BJ (cell line): ENCODE results near the gene POU2F1. TPM values are rescaled to one million over a fixed set of nuclear protein-coding genes. Genes with fewer than 3 reads are reported as not detected.
"Not testable (repeated sequence)": the region's sequence is repeated elsewhere in the genome, so short reads cannot be mapped to it uniquely, and the experiment has no call there.

Experiments
- CTCF ChIA-PET: fragments of 350-600 bp; formaldehyde crosslinking; extraction: SDS; loops from one replicate; lab custom pipeline; 2021; ENCODE audit warnings: antibody characterized with exemption, inconsistent platforms; lab: Yijun Ruan, JAX
- POLR2A ChIA-PET: fragments of 300-600 bp; sonication (Branson Sonifier 250); formaldehyde crosslinking; extraction: SDS; loops from one replicate; lab custom pipeline; 2021; ENCODE audit warnings: antibody characterized with exemption; lab: Charles Lee
- DNase-seq: peaks from one replicate; pipeline ENCODE4 v3.0.0-alpha.2; 2011; ENCODE audit warnings: low read depth
- H3K27me3 ChIP-seq: 2 replicates; pipeline ENCODE4 v1.6.0; 2011; ENCODE audit warnings: low read length; ENCODE audit not compliant: control insufficient read depth, insufficient read depth
- H3K36me3 ChIP-seq: 2 replicates; pipeline ENCODE4 v1.5.1; 2011; ENCODE audit warnings: low read length; ENCODE audit not compliant: control insufficient read depth, insufficient read depth
- H3K4me3 ChIP-seq: 2 replicates; pipeline ENCODE4 v1.5.1; 2011; ENCODE audit warnings: low read depth, mild to moderate bottlenecking, control low read depth, low read length
- CTCF ChIP-seq: IDR thresholded peaks from 2 replicates; pipeline ENCODE4 v1.5.1; 2011; ENCODE audit warnings: low read depth, mild to moderate bottlenecking, control low read depth, inconsistent platforms, low read length, moderate library complexity; ENCODE audit not compliant: insufficient read depth
- polyA plus RNA-seq: library from polyadenylated mRNA; depleted of rRNA; stranded (reverse); fragments of >200 nt; gene quantifications from 2 replicates; pipeline ENCODE4 v1.2.3, GENCODE V29; 2011

The POU2F1 gene
- polyA plus RNA-seq, 1 experiment, result 4.6 TPM

- no peaks in the 10 kb centered on the region for H3K36me3 ChIP-seq
- no peak overlapping the region for H3K4me3 ChIP-seq
- H3K27me3 ChIP-seq, result no peaks in the 10 kb centered on the region
- POLR2A ChIA-PET, result no interaction called here
- CTCF ChIA-PET, result no interaction called here
- TF ChIP-seq CTCF, result no peak
- no peak for DNase-seq
These were observed 90.0 kb downstream of the POU2F1 start for GRCh38 chr1:167310732-167311131.

- ChIA-PET CTCF (no interaction called here), POLR2A (no interaction called here)
- Histone ChIP-seq H3K36me3 (no peaks in the 10 kb centered on the region), H3K27me3 (no peaks in the 10 kb centered on the region), H3K4me3 (no peak overlapping the region)
- no peak for TF ChIP-seq CTCF
- DNase-seq, result no peak
These were observed 92.2 kb downstream of the POU2F1 start for GRCh38 chr1:167312871-167313270.

- DNase-seq, result no peak
- ChIA-PET CTCF (no interaction called here), POLR2A (no interaction called here)
- no peak for TF ChIP-seq CTCF
- no peak overlapping the region for H3K4me3 ChIP-seq
- no peaks in the 10 kb centered on the region for H3K36me3 ChIP-seq
- H3K27me3 ChIP-seq, result no peaks in the 10 kb centered on the region
These were observed 94.0 kb downstream of the POU2F1 start for GRCh38 chr1:167314671-167315070.

GRCh38 chr1:167317463-167317862, 96.8 kb downstream of the POU2F1 start:
- H3K36me3 ChIP-seq, result no peaks in the 10 kb centered on the region
- no peaks in the 10 kb centered on the region for H3K27me3 ChIP-seq
- no peak overlapping the region for H3K4me3 ChIP-seq
- POLR2A ChIA-PET, result no interaction called here
- no peak for DNase-seq
- TF ChIP-seq CTCF, result no peak
- CTCF ChIA-PET, result no interaction called here

- H3K27me3 ChIP-seq, CTCF ChIA-PET, POLR2A ChIA-PET, H3K36me3 ChIP-seq, DNase-seq, H3K4me3 ChIP-seq: not testable (repeated sequence)
These were observed 98.5 kb downstream of the POU2F1 start for GRCh38 chr1:167319206-167319605.

GRCh38 chr1:167322483-167322882, 101.8 kb downstream of the POU2F1 start:
- POLR2A ChIA-PET, result no interaction called here
- H3K27me3 ChIP-seq, result no peaks in the 10 kb centered on the region
- TF ChIP-seq CTCF, result no peak
- H3K36me3 ChIP-seq, result no peaks in the 10 kb centered on the region
- DNase-seq, result no peak
- CTCF ChIA-PET, result no interaction called here
- no peak overlapping the region for H3K4me3 ChIP-seq
